Suppressor macrophage (primary cell): Measurements from ENCODE around the gene CNPPD1.
A peak's percentile ranks its signal among the peaks of the same experiment; 100 is the strongest.

ENCODE experiments used
- DNase-seq, 4 experiments: peaks; one replicate each; pipeline ENCODE4 v3.0.0-alpha.2; 2020 to 2022

The CNPPD1 gene

GRCh38 chr2:219160186-219161017 is 16.3 kb downstream of the CNPPD1 start, which contains the start of gene NHEJ1:
Gene NHEJ1, minus strand, starts transcription at chr2:219160815. Its CDS starts 2,453 bp downstream, at chr2:219158362.
- peak; percentile 96 to 98 (median 97) for DNase-seq

- peak in 1 of 4 experiments; percentile 10 for DNase-seq
Measured at GRCh38 chr2:219159771-219160185, 16.9 kb downstream of the CNPPD1 start.

- DNase-seq, result no peak
Measured at GRCh38 chr2:219158586-219158985, 18.1 kb downstream of the CNPPD1 start.

- DNase-seq, result no peak
Measured at GRCh38 chr2:219158025-219158424, 18.7 kb downstream of the CNPPD1 start.

GRCh38 chr2:219157396-219157795 is 19.3 kb downstream of the CNPPD1 start:
- DNase-seq, result no peak

GRCh38 chr2:219155054-219155644 is 21.6 kb downstream of the CNPPD1 start:
- DNase-seq, result peak; percentile 63 to 91 (median 85)

- no peak for DNase-seq
Measured at GRCh38 chr2:219149667-219150066, 27.1 kb downstream of the CNPPD1 start.

GRCh38 chr2:219142329-219142728 is 34.4 kb downstream of the CNPPD1 start:
- DNase-seq, result peak in 2 of 4 experiments; percentile 19 to 21

- no peak for DNase-seq
Measured at GRCh38 chr2:219140722-219141121, 36.0 kb downstream of the CNPPD1 start.

GRCh38 chr2:219133976-219134375 is 42.7 kb downstream of the CNPPD1 start:
- DNase-seq, result no peak

GRCh38 chr2:219131744-219132143 is 45.0 kb downstream of the CNPPD1 start:
- DNase-seq, result no peak

GRCh38 chr2:219131327-219131726 is 45.4 kb downstream of the CNPPD1 start:
- DNase-seq, result no peak

- no peak for DNase-seq
Measured at GRCh38 chr2:219129589-219129988, 47.1 kb downstream of the CNPPD1 start.

- DNase-seq, result peak in 1 of 4 experiments; percentile 10
Measured at GRCh38 chr2:219128396-219128795, 48.3 kb downstream of the CNPPD1 start.

GRCh38 chr2:219127037-219127635 is 49.6 kb downstream of the CNPPD1 start:
- no peak for DNase-seq

GRCh38 chr2:219126555-219126954 is 50.2 kb downstream of the CNPPD1 start:
- no peak for DNase-seq

GRCh38 chr2:219125886-219126270 is 50.8 kb downstream of the CNPPD1 start:
- no peak for DNase-seq

GRCh38 chr2:219125225-219125885 is 51.4 kb downstream of the CNPPD1 start:
- peak; percentile 36 to 62 (median 59) for DNase-seq

- no peak for DNase-seq
Measured at GRCh38 chr2:219124381-219125110, 52.2 kb downstream of the CNPPD1 start.

- DNase-seq, result no peak
Measured at GRCh38 chr2:219123356-219124135, 53.2 kb downstream of the CNPPD1 start.

- no peak for DNase-seq
Measured at GRCh38 chr2:219122202-219122980, 54.3 kb downstream of the CNPPD1 start.
